ENCODE data around the gene DCDC1.

The DCDC1 gene

DNA sequence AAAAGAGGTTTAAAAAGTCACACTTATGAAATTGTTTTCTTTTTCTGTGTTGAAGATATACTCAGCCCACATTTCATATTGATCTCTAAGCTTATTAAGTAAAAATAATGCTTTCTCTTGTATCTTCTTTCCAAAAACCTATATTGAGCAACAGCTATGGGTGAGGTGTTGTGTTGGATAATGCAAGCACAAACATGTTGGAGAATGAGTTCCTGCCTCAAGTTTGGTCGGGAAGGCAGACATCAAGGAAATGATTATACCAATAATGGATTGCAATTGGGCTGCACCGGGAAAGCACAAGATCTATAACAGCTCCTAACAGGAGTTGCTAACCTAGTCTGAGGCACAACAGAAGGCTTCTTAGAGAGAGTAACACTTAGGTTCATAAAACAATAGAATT, 474.5 kb downstream of the DCDC1 start:
- DNase-seq = no peak

DNA sequence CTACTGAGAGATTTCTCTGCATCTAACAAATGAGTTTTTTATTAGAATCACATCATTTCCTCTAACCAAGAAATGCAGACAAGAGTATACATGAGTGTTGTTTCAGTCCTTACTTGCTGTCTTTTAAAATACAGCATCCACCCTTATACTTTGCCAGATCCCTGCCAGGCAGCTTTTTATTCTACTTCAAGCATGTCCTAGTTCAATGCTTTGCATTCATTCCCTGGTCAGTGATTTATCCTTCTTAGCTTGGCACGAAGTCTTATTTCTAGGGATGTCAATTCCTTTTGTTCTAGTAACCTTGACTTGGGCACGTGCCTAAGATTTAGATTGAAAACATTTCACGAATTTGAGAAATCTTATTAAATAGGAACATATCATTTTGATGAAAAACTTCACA, 476.2 kb downstream of the DCDC1 start:
- DNase-seq = no peak

DNA sequence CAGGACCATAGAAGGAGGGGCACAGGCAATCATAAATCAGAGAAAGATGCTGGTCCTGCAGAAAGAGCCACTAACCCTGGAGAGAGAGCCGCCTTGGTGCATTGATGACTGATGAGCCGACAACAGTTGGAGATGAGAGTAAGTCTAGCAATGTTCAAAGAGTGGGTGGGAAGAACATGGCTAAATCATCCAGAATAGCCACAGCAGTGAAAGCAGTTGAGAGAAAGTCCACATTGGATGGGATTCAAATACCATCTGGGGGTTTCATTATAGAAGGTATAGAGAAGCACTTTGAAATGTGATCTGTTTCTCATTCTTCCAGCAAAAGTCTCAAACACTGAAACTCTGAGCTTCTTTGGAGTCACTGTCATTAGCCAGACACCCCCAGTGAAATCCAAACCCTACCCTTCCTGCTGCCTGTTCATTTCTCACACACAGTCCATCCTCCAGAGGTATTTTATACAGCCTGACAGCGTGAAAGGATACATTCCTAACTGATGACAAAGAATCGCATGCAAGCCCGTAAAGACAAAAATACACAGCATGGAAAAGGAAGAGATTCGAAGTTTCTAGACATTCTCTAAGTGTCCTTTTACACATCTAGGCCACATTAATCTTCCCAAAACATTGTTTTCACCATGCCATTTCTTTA, 480.3 kb downstream of the DCDC1 start:
- DNase-seq = no peak

DNA sequence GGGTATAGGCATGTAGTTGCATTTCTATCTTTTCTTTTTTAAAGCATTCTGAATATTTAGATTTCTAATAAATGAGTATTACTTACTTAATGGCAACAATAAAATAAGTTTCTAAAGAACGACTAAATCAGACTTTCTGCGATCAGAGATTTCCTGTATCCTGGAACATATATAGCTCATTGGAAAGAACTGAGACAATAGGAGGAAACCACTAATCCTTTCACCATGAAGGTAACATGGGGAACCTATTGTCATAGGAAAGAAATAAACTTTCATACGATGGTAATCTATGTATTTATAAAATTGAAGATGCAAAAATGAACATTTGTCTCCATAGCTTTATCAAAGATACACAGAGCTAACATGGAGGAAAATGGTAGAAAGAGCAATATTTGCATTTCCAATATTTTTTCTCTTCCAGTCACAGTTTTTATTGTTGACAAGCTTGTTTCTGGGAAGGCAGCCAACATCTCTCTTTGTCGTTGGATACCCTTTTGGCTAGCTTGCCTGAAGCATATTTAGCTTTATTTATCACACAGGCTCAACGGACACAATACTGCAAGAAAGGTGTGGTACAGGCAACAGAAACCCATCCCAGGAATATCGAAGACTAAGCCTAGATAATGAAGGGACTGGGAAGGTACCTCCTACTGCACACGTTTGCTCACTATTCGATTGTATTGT, 490.1 kb downstream of the DCDC1 start:
- no peak for DNase-seq

GRCh38 chr11:30878400-30878799, 491.1 kb downstream of the DCDC1 start:
- no peak for DNase-seq

DNA sequence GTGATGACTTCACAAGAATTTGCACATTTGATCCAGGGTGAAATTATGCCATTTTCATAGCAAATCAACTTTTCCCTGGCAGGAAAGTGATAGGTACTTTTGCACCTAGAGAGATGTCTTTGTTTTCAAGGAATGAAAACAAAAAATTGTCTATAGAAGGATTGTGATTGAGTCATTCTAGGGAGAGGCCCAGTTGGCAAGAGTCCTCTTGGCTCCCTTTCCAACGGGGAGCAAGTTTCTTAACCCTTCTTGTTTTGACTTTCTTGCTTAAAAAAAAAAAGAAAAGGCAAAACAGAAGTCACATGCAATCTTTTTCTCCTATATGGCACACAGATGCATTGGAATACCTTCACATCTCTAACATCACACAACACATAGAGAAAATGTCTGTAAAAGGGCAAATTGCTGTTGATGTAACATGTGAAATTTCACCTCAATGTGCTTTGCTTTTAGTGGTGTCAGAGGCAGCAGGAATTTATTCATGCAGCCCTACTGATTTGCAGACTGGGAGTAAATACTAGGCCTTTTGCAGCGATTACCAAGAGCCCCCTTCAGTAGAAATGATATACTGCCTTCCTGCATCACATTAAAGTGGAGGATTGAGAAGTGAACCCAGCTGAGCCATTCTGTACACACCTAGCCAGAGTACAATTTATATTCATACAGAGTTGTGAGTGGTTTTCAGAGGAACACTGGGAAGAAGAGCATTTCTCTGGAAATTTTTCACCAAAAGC, 492.7 kb downstream of the DCDC1 start:
- no peak for DNase-seq

DNA sequence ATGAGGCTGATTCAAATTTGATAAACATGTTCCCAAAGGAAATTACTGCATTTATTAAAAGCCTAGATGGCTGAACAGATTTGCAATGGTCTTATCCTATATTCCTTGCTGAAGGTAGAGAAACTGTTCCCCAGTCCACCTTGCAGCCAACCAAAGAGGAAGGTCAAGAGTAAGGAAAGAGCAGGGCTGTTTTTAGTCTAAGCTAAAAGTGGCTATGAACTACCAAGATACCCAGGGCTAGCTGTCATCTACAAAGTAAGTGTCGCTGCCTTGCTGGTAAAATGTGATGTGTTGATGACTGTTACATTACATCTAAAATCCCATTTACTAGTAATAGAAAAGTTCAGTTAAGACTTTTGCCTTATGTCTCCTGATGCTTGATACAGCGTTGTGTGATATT, 493.3 kb downstream of the DCDC1 start:
- DNase-seq = no peak

GRCh38 chr11:30875806-30876205, 493.7 kb downstream of the DCDC1 start:
- no peak for DNase-seq

GRCh38 chr11:30873924-30874610, 495.5 kb downstream of the DCDC1 start:
- no peak for DNase-seq

DNA sequence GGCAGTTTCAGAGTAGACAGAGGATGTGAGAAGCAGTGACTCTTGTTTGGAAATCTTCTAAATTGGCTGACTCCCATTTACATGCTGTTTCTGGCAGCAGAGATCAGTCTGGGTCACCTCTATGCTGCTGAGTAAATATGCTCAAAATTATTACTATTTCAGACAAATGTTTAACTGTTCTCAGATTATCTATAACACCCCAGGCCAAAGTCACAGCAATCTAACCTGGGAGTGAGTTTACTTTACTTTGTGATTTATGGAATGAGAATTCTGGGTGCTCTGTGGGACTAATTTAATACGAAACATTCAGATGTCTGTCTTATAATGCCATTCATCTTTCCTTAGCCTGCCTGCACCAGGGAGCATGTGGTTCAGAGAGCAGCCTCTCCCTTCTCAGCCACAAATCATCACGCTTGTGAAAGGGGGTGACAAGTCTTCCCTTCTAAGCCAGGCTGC, 500.9 kb downstream of the DCDC1 start:
- DNase-seq = no peak

DNA sequence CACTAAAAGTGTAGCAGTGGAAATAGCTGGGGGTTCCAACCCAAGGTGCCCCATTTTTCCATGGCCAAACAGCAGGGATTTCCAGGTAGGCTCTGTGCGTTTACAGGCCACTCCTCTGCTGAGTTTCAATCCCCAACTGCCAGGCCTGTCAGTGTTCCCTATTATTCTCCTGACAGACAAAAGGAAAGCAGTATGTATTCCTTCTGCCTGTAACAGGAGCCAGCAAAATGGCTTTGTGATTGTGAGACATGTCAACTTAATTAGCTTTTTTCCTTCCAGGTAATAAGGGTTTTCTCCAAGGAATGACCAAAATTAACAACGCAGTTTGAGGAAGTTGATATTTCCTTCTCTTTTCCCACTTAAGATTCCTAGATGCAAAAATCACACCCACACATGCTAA, 506.3 kb downstream of the DCDC1 start:
- no peak for DNase-seq

DNA sequence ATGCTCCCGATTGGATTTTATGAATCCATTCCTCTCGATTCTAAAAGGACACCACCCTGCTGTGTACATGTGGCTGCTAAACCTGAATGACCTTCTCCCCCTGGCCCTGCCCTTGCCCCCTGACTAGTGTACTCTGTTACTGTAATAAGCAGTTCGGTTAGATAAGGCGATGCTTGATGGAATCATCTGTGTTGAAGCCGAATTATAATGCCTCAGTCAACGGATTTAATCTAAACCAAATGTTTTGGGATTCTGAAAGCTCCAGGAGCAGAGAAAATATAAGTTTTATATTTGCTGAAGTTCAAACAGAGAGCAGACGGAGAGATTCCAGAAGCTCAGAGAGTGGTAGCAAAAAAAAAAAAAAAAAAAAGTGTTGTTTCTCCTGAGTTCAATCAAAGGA, 508.0 kb downstream of the DCDC1 start:
- DNase-seq = no peak

GRCh38 chr11:30861064-30861463, 508.5 kb downstream of the DCDC1 start:
- DNase-seq = no peak

DNA sequence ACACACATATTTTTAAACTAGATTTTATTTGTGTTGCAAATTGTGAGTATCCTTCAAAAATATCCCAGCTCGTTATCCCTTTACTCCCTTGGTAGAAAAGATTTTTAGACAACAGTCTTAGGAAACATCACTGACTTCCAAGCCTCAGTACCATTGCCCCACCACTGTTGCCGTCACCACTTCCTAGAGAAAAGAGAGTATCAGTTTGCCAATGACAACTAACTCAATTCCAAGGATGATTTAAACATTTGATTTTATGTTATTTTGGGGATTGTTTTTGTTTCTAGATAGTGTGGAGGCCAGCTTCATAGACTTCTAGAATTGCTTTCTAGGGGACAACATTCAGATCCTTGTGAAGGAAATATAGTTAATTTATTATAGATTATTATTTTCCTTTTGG, 509.4 kb downstream of the DCDC1 start:
- DNase-seq = no peak

- no peak for DNase-seq
Measured at GRCh38 chr11:30859669-30860068, 509.9 kb downstream of the DCDC1 start.

DNA sequence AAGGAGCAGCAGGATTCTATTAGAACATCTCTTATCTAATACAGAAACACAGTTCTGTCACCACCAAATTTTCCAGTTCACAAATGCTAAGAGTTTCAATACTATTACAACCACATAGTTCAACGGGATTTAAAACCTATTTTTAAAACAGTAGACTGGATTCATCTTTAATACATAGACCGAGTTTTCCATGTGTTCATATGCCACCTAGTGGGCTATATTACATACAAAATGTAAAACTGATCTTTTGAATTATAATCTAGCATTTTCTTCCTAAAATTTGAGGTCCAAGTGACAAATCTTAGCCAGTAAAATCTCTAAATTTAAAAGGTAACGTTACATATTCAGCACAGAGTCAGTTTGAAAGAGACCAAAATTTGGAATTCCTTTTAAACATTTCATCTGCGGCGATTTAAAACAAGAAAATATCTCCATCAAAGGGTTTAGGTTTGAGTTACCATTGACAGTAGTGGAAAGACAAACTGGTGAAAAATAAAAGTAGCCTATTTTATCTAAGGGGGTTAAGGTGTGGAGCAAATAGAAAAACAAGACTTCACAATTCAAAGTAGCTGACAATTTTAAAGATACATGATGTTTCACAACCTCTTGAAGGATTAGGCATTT, 514.0 kb downstream of the DCDC1 start:
- no peak for DNase-seq

GRCh38 chr11:30853439-30853838, 516.1 kb downstream of the DCDC1 start:
- no peak for DNase-seq

DNA sequence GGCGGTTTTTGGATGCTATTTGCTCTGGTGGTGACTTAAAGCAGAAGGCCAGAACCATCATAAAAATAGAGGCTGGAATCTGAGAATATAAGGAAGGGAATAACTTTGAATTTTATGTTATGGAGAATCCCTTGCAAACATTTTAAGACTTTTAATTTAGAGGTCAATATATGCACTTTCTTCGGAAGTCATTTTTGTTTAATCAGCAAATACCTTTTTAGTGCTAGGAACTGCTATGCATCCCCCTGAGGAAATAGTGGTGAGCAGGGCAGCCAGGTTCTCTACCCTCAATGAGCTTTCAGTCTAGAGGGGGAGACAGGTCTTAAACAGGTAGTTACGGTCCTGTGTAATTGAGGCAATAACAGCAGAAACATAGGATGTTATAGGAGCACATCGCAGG, 516.9 kb downstream of the DCDC1 start:
- DNase-seq = no peak

- no peak for DNase-seq
Measured at GRCh38 chr11:30852091-30852490, 517.4 kb downstream of the DCDC1 start.

DNA sequence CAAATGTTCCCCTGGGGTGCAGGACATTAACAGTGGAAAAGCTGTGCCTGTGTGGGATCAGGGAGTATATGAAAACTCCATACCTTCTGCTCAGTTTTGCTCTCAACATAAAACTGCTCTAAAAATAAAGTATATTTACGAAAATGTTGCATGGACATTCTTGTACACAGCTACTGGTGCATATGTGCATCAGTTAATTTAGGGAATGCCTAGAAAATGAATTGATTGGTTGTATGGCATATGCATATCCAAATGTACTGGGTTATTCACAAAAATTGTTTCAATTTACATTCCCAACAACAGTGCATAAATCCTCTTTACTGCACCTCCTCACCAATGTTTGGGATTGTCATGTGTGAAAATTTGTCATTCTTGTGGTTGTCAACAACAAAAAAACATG, 532.3 kb downstream of the DCDC1 start:
- no peak for DNase-seq

- no peak for DNase-seq
Measured at GRCh38 chr11:30832831-30833230, 536.7 kb downstream of the DCDC1 start.

DNA sequence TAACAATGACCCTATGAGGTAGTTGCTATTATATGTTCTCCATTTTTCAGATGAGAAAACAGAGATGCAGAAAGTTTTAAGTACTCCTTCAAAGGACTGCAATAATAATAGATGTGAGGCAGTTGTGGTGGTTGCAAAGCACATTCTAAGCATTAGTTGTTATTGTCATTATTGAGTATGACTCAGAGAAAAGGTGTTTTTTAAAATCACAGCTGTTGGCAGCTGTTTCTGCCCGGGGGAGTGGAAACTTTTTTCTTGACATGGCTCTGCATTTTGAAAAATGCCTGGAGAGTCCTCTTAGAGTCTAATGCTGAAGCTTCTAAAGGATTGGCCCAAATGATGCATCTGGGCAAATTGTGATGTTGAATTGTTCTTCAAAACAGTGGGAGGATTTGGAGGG, 538.9 kb downstream of the DCDC1 start:
- no peak for DNase-seq

GRCh38 chr11:30826911-30827310, 542.6 kb downstream of the DCDC1 start:
- no peak for DNase-seq
